ENCODE results near the gene MAPKAP1.
"Not testable (repeated sequence)": the region's sequence is repeated elsewhere in the genome, so short reads cannot be mapped to it uniquely, and the experiment has no call there.

Gene MAPKAP1

DNA sequence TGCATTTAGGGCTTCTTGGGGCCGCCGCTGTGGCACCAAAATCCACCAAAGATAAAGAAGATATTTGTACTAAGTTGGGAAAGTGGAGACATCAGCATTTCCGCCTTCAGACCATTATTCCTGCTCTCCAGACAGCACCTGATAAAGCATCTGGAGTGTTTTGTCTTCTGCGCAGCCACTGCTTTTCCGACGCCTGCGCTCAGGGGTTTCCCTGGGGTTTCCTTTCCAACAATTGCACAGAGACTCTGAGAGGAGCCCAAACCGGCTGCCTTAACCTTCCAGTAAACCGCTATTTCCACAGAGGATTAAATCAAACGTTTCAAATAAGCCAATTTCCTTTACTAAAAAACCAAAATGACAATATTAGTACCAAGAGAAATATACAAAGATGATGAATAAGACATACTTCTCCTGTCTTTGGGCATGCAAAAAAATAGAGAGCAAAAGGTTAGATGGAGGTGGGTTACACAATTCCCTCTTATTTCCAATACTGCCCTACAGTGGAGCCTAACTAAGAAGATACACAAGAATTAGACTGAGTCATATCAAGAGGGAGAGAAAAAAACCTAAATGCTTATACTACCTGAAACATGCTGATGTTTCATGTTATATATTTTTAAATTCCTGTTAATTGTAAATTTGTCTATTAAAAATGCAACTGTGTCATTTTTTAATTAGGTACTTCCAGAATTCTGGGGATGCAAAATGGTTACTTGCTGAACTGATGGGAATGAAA lies 98.4 kb downstream of the MAPKAP1 start:
- DNase-seq: no peak

DNA sequence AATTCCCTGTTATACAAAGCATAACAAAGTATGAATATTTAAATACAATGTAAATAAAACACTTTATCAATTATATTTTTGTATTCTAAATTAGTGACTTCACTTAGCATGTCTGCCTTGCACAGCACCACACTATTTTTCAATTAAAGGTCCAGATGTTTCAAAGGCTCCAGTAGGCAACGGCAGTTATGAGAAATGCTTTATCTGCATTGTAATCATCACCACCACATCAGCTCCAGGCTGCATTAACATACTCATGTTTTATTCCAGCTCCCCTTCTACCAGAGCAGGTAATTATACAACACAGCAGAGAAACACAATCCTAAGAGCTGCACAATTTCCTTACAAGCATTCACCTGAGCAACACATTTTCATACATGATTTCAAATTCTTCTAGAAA lies 102.8 kb downstream of the MAPKAP1 start:
- DNase-seq: no peak

DNA sequence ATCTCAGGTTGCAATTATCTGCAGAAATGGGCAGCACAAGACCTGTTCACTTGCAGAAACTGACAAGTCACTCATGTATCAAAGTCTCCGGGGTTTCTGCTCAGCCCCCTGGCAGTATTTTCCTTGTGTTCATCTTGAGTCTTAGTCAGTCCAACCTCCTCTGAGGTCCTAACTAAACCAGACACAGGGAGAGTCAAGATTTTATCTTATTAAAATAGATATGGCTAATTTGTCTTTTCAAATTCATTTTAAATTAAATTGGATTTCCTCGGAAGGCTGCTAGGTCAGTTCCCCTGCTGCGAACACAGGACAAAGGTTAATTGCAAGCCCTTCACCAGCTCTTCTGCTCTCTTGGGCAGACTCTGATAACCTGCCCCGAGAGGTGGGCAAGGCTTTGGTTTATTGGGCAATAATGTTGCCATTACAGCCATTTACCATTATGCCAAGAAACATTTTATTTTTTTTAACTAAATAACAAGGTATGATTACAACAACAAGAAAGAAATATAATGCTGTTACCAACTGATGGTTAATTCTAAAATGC lies 103.5 kb downstream of the MAPKAP1 start:
- no peak for DNase-seq

DNA sequence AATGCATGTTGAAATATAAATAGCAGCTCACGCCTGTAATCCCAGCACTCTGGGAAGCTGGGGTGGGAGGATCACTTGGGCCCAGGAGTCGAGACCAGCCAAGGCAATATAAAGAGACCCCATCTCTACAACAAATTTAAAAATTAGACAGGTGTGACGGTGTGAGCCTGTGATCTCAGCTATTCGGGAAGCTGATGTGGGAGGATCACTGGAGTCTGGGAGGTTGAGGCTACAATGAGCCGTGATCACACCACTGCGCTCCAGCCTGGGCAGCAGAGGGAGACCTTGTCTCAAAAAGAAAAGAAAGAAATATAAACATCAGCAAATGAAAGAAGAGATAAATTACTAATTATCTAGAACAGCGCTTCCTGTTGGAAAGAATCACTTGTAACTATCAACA lies 105.0 kb downstream of the MAPKAP1 start:
- DNase-seq: no peak

DNA sequence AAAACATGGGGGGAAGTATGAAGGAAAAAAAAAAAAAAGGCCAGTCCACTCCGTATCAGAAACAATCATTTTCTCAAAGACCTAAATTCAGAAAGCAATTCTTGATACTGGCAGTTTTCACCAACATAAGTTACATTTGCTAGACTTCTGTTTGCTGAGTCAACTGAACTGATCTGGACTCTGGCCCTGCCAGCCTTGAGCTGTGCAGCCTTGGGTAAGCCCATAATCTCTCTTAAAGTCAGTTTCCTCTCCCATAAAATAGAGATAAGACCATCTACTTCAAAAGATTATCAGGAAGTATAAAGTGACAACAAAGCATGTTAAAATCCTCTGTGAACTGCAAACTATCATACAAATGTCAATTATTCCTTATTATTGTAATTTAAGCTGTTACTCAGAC lies 106.8 kb downstream of the MAPKAP1 start:
- DNase-seq: no peak

DNA sequence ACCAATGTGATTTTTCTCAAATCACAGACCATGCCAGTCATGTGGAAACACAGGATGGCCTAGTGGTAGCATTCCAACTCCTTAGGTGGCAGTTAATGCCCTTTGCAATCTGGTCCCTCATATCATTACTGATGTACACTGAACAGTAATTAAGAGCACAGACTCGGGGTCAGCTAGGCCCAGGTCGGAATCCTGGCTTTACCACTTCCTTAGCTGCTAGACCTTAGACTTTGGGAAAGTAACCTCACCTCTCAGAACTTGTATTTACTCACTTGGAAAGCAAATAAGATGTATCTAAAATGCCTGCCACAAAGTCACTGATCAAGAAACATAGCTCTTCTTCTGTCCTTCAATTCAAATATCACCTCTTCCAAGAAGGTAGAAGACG lies 112.8 kb downstream of the MAPKAP1 start:
- no peak for DNase-seq

DNA sequence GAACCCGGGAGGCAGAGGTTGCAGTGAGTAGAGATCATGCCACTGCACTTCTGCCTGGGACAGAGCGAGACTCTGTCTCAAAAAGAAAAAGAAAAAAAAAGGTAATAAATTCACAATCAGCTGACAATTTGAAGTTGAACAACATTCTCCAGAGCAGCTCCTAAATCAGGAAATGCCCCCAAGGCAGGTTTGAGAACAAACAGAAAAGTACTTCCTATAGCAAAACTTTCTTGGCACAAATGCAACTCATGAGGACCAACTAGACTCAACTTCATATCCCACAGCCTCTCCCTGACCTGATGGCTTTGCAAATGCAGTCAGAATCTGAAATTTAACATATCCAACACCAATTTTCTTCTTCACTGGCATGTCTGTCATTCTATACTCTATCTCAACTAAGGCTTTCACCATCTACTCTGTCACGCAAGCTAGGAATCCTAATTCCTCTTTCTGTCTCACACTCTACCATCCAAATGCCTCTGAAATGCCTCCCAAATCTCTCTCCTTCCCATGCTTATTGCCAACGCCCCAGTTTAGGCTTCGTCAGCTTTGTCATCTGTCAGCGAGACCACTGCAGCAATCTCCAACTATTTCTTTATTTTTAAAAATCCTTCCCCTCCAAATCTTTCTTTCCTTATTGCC lies 113.3 kb downstream of the MAPKAP1 start:
- no peak for DNase-seq

DNA sequence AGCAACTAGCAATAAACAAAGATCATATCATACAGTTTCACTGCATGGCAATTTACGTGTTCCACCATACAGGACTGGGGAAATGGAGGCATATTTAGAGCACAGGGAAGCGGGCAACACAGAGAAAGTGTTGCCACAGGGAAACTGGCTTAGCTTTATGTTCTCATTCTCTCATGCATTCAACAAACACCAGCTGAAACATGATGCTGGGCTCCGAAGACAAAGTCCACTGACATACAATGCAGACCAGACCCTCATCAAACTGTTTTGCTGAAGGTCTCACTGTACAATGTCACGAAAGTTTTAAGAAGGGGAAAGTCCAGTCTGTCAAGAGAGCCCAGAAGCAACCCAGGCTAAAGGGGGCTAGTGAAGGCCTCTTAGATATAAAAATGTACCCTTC lies 115.1 kb downstream of the MAPKAP1 start:
- no peak for DNase-seq

DNA sequence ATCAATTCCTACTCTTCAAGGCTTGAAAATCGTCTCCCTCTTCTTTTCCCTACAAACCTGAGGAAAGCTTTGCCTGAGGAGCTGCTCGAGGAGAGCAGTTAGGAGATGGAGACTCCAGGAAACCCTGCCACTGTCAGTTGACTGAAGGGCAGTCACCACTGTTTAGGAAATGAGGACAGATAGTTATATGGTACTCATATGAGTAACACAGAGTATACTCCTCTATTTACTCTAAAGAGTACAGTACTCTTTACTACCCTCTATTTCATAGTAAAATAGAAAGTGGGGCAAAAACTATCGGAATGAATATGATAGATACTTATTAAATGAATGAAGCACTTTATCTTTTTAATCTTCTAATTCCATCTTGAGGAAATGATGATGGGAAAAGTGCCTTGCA lies 115.8 kb downstream of the MAPKAP1 start:
- no peak for DNase-seq

DNA sequence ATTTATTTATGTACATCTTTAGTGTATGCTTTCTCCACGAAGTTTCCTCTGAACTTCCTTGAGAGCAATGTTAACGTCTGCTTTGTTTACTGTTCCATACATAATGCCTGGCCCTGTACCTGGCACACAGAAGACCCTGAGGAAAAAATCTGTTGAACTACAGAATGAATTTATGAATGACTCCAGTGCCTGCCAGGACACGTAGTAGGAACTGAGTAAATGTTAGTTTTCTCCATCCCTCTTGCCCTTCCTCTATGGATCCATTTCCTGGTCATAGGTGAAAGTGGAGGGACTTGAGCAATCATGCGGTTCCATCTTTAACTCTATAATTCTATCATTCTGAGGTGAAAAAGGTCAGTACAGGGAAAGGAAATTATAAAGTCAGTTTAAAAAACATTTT lies 117.7 kb downstream of the MAPKAP1 start:
- no peak for DNase-seq

DNA sequence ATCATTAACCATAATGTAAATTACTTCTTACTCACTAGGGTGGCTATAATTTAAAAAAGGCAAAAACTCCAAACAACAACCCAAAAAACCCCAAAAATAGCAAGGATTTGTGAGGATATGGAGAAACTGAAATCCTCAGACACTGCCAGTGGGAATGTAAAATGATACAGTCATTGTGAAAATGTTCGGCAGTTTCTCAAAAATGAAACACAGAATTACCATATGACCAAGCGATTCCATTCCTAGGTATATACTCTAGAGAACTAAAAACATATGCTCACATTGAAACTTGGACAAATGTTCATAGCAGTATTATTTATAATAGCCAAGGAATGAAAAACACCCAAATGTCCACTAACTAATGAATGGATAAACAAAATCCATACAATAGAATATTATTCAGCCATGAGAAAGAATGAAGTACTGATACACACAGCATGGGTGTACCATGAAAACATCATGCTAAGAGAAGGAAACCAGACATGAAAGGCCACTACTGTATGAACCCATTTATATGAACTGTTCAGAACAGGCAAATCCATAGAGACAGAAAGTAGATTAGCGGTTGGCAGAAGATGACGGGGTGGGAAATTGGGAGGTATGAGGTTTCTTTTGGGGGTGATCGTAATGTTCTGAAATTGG lies 119.1 kb downstream of the MAPKAP1 start:
- DNase-seq: no peak

DNA sequence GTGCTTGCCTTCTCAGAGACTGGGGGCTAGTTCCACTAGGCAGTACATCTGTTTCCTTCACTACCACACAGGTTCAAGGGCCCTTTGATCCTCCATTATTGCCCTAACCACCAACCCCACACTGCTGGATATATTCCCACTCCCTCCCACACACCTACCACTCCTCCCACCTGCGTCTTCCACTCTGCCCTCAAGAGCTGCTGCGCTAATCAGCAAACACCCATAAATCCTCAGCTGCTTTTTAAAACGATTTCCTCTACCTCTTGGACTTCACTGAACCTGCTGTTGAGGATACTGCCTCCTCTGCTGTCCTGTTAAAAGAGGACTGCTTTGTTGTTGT lies 120.9 kb downstream of the MAPKAP1 start:
- DNase-seq: no peak

DNA sequence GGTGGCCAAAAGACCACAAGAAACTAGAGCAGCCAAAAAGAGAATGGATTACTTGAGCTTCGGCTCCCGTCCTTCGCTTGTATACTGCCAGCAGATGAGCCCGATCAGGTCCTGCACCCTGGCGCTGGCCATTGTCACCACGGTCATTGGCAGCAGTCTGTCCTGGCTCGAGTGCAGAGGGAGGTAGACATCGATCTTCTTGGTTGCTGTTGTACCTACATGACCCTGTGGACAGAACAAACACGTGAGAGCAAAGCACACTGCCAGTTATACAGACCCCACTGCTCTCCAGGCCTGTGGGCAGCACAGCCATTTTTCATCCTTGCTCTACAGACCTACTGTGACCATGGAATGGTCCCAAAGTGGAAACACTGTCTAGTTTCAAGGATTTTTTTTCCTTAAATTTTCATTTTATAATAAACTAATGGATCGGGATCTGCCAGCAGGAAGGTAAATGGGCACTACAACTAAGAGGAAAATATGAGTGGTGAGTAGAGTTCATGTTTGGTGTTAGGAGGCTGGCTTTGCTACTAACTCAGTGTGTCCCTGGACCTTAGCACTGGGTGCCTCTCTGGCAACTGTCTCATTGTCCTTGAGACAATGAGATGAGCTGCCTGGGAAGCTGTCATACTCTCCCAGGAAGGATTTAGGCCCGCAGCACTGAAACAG lies 121.4 kb downstream of the MAPKAP1 start:
- DNase-seq: no peak

DNA sequence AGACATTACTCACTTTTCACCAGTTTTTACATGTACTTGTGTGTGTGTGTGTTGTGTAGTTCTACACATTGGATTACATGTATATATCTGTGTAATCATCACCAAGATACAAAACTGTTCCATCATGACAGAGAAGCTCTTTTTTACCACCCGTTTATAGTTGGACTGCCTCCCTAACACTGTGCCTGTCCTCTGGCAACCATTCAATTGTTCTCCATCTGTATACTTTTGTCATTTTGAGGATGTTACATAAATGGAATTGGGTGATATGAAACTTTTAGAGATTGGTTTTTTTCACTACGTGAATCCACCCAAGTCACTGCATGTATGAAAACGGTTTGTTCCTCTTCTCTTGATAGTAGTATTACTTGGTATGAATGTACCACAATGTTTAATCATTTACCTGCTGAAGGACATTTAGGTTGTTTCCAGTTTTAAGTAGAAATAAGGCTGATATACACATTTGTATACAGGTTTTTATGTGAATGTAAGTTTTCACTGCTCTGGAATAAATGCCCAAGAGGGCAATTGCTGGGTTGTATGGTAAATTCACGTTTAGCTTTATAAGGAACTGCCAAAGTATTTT lies 126.2 kb downstream of the MAPKAP1 start:
- DNase-seq: no peak

DNA sequence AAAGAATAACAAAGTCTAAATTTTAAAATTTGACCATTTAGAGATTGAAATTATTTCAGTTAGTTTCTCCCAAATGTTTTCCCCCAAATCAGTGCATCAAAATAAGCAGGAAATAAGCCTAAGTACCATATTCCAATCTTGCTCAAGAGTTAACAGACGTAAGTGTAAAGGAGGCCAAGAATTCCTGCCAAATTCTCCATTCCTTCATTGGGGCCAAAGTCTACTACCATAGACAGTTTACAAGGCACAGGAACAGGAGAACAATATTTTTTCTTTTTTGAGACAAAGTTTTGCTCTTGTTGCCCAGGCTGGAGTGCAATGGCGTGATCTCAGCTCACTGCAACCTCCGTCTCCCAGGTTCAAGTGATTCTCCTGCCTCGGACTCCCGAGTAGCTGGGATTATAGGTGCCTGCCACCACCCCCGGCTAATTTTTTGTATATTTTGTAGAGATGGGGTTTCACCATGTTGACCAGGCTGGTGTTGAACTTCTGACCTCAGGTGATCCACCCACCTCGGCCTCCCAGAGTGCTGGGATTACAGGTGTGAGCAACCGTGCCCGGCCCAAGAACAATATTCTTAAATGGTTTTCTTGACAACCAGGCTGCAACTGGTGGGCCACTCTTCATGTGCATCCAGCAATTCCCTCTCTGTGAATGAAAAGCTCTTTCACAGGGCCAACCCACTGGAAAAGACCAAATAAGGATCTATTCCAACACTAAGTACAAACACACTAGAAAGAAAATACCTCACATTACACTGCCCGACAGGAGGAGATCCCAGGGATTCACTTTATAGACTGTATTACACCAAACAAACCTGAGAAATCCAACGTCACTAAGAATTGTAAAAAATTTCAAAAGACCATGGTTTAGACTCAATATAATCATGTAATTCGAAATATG lies 127.7 kb downstream of the MAPKAP1 start:
- no peak for DNase-seq

DNA sequence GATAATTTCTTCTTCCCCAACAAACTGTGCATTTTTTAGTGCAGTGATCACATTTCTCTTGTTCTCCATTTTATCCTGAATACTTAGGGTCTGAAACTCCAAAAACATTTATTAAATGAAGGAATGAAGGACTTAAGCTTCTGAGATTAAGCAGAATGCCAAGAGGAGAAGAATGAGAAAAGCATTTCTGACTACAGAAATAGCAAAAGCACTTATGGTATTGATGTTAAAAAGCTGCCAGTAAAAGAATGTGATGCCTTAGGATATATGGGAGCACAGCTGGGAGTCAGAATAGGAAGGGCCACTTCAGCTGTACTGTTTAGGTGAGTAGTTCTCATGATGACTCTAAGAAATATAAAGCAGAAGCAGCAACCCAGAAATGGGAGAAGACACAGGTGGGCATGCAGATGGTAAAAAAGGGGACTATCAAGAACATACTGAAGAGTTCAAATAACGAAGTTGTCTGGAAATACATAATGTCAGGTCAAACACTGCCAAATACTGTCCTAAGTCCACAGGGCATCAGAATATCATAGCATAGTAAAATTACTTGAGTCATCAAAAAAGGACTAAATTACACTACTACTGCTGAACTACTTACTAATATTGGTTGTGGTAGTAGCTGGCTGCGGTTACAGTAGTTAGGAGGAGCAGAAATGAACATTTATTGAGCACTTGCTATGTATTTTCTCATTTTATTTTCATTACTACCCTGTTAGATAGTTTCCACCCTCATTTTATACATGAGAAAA lies 132.7 kb downstream of the MAPKAP1 start:
- no peak for DNase-seq

DNA sequence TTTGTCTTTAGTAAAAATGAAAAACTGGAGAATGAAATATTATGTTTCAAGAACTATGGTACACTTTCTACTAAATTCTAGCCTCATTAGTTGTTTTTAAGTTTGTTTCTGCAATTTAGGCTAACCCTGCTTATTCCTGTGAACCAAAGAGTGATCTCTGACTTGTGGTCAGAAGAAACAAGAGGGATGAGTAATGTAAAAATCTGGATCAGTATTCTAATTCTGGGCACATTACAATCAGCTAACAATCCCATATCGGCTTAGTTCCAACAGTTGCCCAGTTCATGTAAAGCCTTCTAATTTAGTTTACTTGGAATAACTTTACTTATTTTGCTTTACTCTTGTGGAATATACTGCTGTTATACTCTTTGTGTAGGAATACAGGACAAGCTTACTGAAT lies 134.5 kb downstream of the MAPKAP1 start:
- not testable (repeated sequence) for DNase-seq

DNA sequence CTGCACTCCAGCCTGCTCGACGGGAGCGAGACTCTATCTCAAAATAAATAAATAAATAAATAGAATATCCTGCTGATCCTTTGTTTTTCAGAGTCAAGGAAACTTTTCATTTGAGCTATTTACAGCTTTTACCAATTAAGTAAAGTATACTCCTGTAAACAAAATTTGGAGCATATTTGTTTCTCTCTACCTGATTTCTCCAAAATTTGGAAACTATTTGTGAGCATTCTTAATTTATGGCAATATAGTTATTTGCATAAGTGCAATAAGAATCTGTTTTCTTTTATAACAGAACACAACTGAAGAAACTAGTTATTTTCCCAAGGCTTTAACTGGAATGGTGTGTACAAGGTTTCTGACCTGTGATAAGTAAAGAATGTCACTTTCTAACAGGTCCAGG lies 135.2 kb downstream of the MAPKAP1 start:
- not testable (repeated sequence) for DNase-seq

DNA sequence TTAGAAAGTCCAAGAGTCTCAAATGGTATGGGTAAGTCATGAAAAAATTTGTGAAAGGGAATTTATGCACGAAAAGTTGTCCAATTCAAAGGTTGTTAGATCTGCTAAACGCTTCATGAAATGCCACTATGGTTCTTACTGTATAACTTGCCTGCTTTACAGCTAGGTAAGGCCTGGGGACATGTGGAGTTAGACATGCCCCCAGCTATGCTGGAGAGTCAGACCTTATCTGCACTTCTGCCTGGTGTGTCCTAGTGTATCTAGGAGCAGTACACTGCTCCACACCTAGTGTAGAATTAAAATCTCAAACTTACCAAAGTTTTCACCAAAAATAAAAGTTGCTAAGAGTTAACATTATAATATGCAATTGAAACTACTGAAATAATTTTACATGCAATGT lies 136.8 kb downstream of the MAPKAP1 start:
- no peak for DNase-seq

DNA sequence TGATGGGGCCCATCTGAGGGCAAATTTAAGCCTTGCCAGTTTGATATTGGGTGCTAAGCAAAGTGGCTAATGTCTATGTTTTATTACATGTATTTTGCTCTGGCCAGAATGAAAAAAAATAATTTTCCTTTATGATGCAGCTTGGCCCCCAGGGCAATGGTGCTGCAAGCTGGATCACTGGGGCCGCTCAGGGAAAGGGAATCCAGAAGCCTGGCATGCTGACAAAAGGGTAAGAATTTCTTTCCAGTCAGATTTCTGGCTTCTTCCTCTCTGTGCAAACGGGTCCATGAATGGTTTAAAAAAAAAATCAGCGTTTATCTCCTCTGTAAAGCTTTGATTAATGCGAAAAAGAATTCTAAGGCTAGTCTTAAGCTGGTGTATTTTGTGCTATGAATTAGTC lies 138.4 kb downstream of the MAPKAP1 start:
- DNase-seq: no peak
